ENCODE measurements around the gene MSANTD1. TPM values are rescaled to one million over a fixed set of nuclear protein-coding genes. Genes with fewer than 3 reads are reported as not detected.
A peak's percentile ranks its signal among the peaks of the same experiment; 100 is the strongest.
"Not testable (repeated sequence)": the region's sequence is repeated elsewhere in the genome, so short reads cannot be mapped to it uniquely, and the experiment has no call there.

The MSANTD1 gene
- total and polyA plus RNA-seq, 2 donors (not counting 3 experiments of a cell fraction or from before 2014, with no cell fraction given): 0.14 to 1.2 TPM

- H3K4me1 ChIP-seq (ENCODE audit: control insufficient read depth, extremely low read depth, insufficient read depth, low read length): peaks cover 44% of the 10 kb centered on the region
- H3K27me3 ChIP-seq (ENCODE audit: control insufficient read depth in 2 of 2, insufficient read depth in 2 of 2, low read length in 2 of 2): no peaks in the 10 kb centered on the region
- no peaks in the 10 kb centered on the region for H4K20me1 ChIP-seq (replicated peaks; ENCODE audit: control insufficient read depth, extremely low read depth, insufficient read depth, low read length)
- ChIA-PET CTCF (interaction anchor here (1.0 to 1.3 kb wide), 2 partner anchors 24 to 107 kb away, joined by 3 read pairs; no protein-coding TSS in a partner anchor), POLR2A (no interaction called here)
- H2AFZ ChIP-seq (ENCODE audit: low read depth, low read length): no peak overlapping the region
- H3K9ac ChIP-seq (replicated peaks; ENCODE audit: extremely low read depth, insufficient read depth, low read length): no peak overlapping the region
- FAIRE-seq (no peak), DNase-seq (ENCODE audit: low read depth, low spot score) (no peak)
- no peaks in the 10 kb centered on the region for H3K36me3 ChIP-seq (ENCODE audit: control insufficient read depth in 2 of 2, extremely low read depth in 1 of 2, insufficient read depth in 2 of 2, low read length in 2 of 2)
- H3K9me1 ChIP-seq (replicated peaks; ENCODE audit: control insufficient read depth, extremely low read depth, insufficient read depth, low read length): no peaks in the 10 kb centered on the region
- intact Hi-C loops (cut with micrococcal nuclease): no loop called here
- no TSS peak for BruUV-seq (replicated peaks)
- H3K4me3 ChIP-seq (replicated peaks in 1 of 3; ENCODE audit: insufficient read depth in 1 of 3, low read depth in 1 of 3, low read length in 3 of 3): no peak overlapping the region
- TF ChIP-seq FOS (IDR thresholded peaks at IDR 0.05; ENCODE audit: borderline replicate concordance, insufficient read depth, low read length) (no peak), GATA2 (IDR thresholded peaks at IDR 0.05; ENCODE audit: insufficient read depth, insufficient read length, low read depth, low read length) (no peak), CTCF (IDR thresholded peaks at IDR 0.05; ENCODE audit: extremely low read depth in 1 of 2, insufficient read depth in 1 of 2, low read depth in 1 of 2, low read length in 2 of 2) (no peak), MAX (IDR thresholded peaks at IDR 0.05; ENCODE audit: insufficient read depth, insufficient read length) (no peak), POLR2AphosphoS5 (IDR thresholded peaks at IDR 0.05; ENCODE audit: insufficient read depth, low read depth, low read length) (no peak), EZH2 (IDR thresholded peaks at IDR 0.05; ENCODE audit: borderline replicate concordance, low read depth, low read length, severe bottlenecking) (no peak), POLR2A (IDR thresholded peaks at IDR 0.05; ENCODE audit: low read depth, low read length) (no peak), JUN (IDR thresholded peaks at IDR 0.05; ENCODE audit: borderline replicate concordance, insufficient read depth, insufficient read length, low read depth) (no peak)
- H3K79me2 ChIP-seq (ENCODE audit: control insufficient read depth, insufficient read depth, low read length): peaks cover 87% of the 10 kb centered on the region
- H3K27ac ChIP-seq (ENCODE audit: insufficient read depth, low read depth, low read length): no peak overlapping the region
- no peak overlapping the region for H3K4me2 ChIP-seq (ENCODE audit: insufficient read depth, low read length)
- dilution Hi-C loops (cut with MboI; ENCODE audit: extremely low pct_ligation_motif_present, low sequenced_read_pairs): no loop called here
- no peaks in the 10 kb centered on the region for H3K9me3 ChIP-seq (replicated peaks; ENCODE audit: control insufficient read depth, insufficient read depth, low read length)
Measured at GRCh38 chr4:3299976-3300671, 51.2 kb downstream of the MSANTD1 start.

GRCh38 chr4:3300882-3301281 lies 51.9 kb downstream of the MSANTD1 start:
- H3K4me3 ChIP-seq (replicated peaks in 1 of 3; ENCODE audit: insufficient read depth in 1 of 3, low read depth in 1 of 3, low read length in 3 of 3); BruUV-seq (replicated peaks); POLR2A ChIA-PET; H2AFZ ChIP-seq (ENCODE audit: low read depth, low read length); H3K4me2 ChIP-seq (ENCODE audit: insufficient read depth, low read length); H3K36me3 ChIP-seq (ENCODE audit: control insufficient read depth in 2 of 2, extremely low read depth in 1 of 2, insufficient read depth in 2 of 2, low read length in 2 of 2); H3K9me1 ChIP-seq (replicated peaks; ENCODE audit: control insufficient read depth, extremely low read depth, insufficient read depth, low read length); H4K20me1 ChIP-seq (replicated peaks; ENCODE audit: control insufficient read depth, extremely low read depth, insufficient read depth, low read length); H3K27me3 ChIP-seq (ENCODE audit: control insufficient read depth in 2 of 2, insufficient read depth in 2 of 2, low read length in 2 of 2); H3K9ac ChIP-seq (replicated peaks; ENCODE audit: extremely low read depth, insufficient read depth, low read length); dilution Hi-C loops (cut with MboI; ENCODE audit: extremely low pct_ligation_motif_present, low sequenced_read_pairs); intact Hi-C loops (cut with micrococcal nuclease); FAIRE-seq; H3K9me3 ChIP-seq (replicated peaks; ENCODE audit: control insufficient read depth, insufficient read depth, low read length); DNase-seq (ENCODE audit: low read depth, low spot score): not testable (repeated sequence)
- Histone ChIP-seq H3K27ac (ENCODE audit: insufficient read depth, low read depth, low read length) (peak overlapping the region; percentile 84), H3K79me2 (ENCODE audit: control insufficient read depth, insufficient read depth, low read length) (peaks cover 85% of the 10 kb centered on the region), H3K4me1 (ENCODE audit: control insufficient read depth, extremely low read depth, insufficient read depth, low read length) (peaks cover 52% of the 10 kb centered on the region)
- CTCF ChIA-PET: interaction anchor here (1.0 kb wide), 1 partner anchor 24 kb away, joined by 3 read pairs; no protein-coding TSS in a partner anchor
